ENCODE results near the gene LOX.

LOX gene

DNA sequence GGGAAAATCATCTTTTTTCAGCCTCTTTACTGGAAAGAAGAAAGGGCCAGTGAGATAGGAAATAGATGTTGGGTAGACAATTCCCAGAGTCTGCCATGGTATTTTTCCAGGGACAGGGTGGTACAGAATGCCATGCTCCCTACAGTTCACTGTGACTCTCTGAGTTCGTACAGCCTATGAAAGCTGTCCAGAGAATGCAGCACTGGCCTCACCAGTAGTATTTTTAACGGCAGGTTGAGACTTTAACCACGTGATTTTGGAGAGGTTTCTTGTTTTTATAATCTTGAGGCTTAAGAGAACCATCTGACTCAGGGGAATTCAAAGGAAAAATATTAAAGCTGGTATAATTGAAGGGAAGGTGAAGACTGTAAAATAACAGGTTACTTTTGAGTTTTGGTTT is 41.1 kb upstream of the LOX start:
- H3K9ac ChIP-seq: no peak overlapping the region
- no peaks in the 10 kb centered on the region for H4K20me1 ChIP-seq (ENCODE audit: insufficient read depth)
- H3K4me3 ChIP-seq (IDR thresholded peaks at IDR 0.05; ENCODE audit: insufficient read depth, low read depth, low read length): no peak overlapping the region
- H3K4me2 ChIP-seq: no peak overlapping the region
- no peak overlapping the region for H2AFZ ChIP-seq (ENCODE audit: low read depth)
- no peaks in the 10 kb centered on the region for H3K4me1 ChIP-seq (ENCODE audit: low read depth, poor library complexity, severe bottlenecking)
- no peaks in the 10 kb centered on the region for H3K79me2 ChIP-seq (ENCODE audit: insufficient read depth, low read depth)
- no peak for TF ChIP-seq CTCF (conservative IDR thresholded peaks at IDR 0.05; ENCODE audit: low read depth, low read length)
- H3K27me3 ChIP-seq (ENCODE audit: insufficient read depth, low read depth): no peaks in the 10 kb centered on the region
- H3K27ac ChIP-seq: no peak overlapping the region
- H3K36me3 ChIP-seq (ENCODE audit: insufficient read depth): no peaks in the 10 kb centered on the region

GRCh38 chr5:122118356-122118948 is 40.4 kb upstream of the LOX start:
- no peak overlapping the region for H3K9ac ChIP-seq
- no peaks in the 10 kb centered on the region for H3K4me1 ChIP-seq (ENCODE audit: low read depth, poor library complexity, severe bottlenecking)
- H3K36me3 ChIP-seq (ENCODE audit: insufficient read depth): no peaks in the 10 kb centered on the region
- H2AFZ ChIP-seq (ENCODE audit: low read depth): no peak overlapping the region
- no peaks in the 10 kb centered on the region for H3K79me2 ChIP-seq (ENCODE audit: insufficient read depth, low read depth)
- no peaks in the 10 kb centered on the region for H3K27me3 ChIP-seq (ENCODE audit: insufficient read depth, low read depth)
- no peak for TF ChIP-seq CTCF (conservative IDR thresholded peaks at IDR 0.05; ENCODE audit: low read depth, low read length)
- no peaks in the 10 kb centered on the region for H4K20me1 ChIP-seq (ENCODE audit: insufficient read depth)
- H3K4me3 ChIP-seq (IDR thresholded peaks at IDR 0.05; ENCODE audit: insufficient read depth, low read depth, low read length): no peak overlapping the region
- no peak overlapping the region for H3K4me2 ChIP-seq
- no peak overlapping the region for H3K27ac ChIP-seq

- Histone ChIP-seq H2AFZ (ENCODE audit: low read depth) (no peak overlapping the region), H3K27ac (no peak overlapping the region), H3K4me3 (IDR thresholded peaks at IDR 0.05; ENCODE audit: insufficient read depth, low read depth, low read length) (no peak overlapping the region), H4K20me1 (ENCODE audit: insufficient read depth) (no peaks in the 10 kb centered on the region), H3K79me2 (ENCODE audit: insufficient read depth, low read depth) (no peaks in the 10 kb centered on the region), H3K4me1 (ENCODE audit: low read depth, poor library complexity, severe bottlenecking) (no peaks in the 10 kb centered on the region), H3K9ac (no peak overlapping the region), H3K27me3 (ENCODE audit: insufficient read depth, low read depth) (no peaks in the 10 kb centered on the region), H3K36me3 (ENCODE audit: insufficient read depth) (no peaks in the 10 kb centered on the region), H3K4me2 (no peak overlapping the region)
- no peak for TF ChIP-seq CTCF (conservative IDR thresholded peaks at IDR 0.05; ENCODE audit: low read depth, low read length)
Observed at GRCh38 chr5:122114501-122114900, 36.4 kb upstream of the LOX start.

DNA sequence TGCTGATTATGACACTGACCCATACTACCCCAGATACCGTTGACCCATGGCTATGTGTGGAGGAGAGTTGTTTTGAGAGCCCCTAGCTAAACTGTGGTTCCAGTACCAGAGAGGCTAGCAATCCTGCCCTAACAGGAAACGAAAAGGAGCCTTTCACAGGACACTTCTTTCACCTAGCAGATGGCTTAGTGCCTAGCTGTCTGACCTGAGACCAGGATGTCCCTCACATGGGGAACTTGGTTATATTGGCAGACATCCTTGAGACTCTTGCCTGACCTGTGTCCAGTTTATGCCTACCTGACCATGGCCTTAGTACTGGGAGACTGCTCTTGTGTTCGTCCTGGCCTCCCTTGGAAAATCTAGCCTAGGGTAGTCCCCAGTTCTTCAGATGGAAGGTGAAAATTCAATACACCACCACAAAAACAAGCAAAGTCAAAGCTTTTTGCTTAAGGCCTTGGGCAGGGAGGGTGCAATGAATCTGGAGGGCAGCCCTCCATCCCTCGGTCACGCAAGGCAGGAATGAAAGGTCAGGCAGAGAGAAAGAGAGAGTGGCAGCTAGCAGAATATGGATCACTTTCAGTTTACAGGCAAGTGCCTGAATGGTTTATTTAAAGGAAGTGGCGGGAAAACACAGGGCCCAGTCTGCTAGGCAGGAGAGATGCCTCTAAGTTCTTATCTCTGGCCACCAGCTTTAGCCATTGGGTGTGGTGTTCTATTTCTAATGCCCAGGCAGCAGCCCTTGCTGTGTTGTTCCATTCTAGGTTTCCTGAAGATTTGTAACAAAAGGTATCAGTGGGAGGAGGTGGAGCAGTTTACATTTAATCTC is 34.9 kb upstream of the LOX start:
- no peak overlapping the region for H3K27ac ChIP-seq
- no peaks in the 10 kb centered on the region for H3K4me1 ChIP-seq (ENCODE audit: low read depth, poor library complexity, severe bottlenecking)
- H2AFZ ChIP-seq (ENCODE audit: low read depth): no peak overlapping the region
- no peaks in the 10 kb centered on the region for H3K79me2 ChIP-seq (ENCODE audit: insufficient read depth, low read depth)
- no peaks in the 10 kb centered on the region for H3K36me3 ChIP-seq (ENCODE audit: insufficient read depth)
- H3K27me3 ChIP-seq (ENCODE audit: insufficient read depth, low read depth): no peaks in the 10 kb centered on the region
- no peak for TF ChIP-seq CTCF (conservative IDR thresholded peaks at IDR 0.05; ENCODE audit: low read depth, low read length)
- H3K4me3 ChIP-seq (IDR thresholded peaks at IDR 0.05; ENCODE audit: insufficient read depth, low read depth, low read length): no peak overlapping the region
- H3K4me2 ChIP-seq: no peak overlapping the region
- H3K9ac ChIP-seq: no peak overlapping the region
- no peaks in the 10 kb centered on the region for H4K20me1 ChIP-seq (ENCODE audit: insufficient read depth)
